WI38 (cell line): Measurements from ENCODE around the gene OPN5.

ENCODE experiments used
- H3K4me3 ChIP-seq: 2 replicates; pipeline ENCODE4 v1.5.1; 2011; ENCODE audit warnings: low read depth, mild to moderate bottlenecking, control low read depth, low read length
- TF ChIP-seq, protein P1 (sequence below): IDR thresholded peaks from 2 replicates; pipeline ENCODE4 v1.5.1; 2012; ENCODE audit warnings: low read depth, mild to moderate bottlenecking, control low read depth, low read length

Gene OPN5

DNA sequence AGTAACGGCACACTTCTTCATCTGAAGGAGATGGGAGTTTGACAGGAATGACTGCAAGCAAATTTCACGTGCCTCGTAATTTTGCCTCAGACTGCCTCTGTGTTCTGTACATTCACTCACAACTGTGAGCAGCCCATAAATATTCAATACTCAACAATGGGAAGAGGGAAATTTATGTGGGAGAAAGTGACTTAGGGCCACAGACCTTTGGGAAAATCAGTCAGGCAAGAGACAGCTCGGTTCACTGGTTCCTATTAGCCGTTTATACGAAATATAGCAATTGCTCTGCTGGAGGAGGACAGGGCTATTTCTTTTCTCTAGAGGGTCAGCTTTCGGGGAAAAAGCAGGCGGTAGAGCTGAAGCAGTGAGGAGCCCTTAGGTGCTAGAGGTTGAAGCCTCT, 28.0 kb downstream of the OPN5 start:
- no peak overlapping the region for H3K4me3 ChIP-seq
- TF ChIP-seq, protein P1, sequence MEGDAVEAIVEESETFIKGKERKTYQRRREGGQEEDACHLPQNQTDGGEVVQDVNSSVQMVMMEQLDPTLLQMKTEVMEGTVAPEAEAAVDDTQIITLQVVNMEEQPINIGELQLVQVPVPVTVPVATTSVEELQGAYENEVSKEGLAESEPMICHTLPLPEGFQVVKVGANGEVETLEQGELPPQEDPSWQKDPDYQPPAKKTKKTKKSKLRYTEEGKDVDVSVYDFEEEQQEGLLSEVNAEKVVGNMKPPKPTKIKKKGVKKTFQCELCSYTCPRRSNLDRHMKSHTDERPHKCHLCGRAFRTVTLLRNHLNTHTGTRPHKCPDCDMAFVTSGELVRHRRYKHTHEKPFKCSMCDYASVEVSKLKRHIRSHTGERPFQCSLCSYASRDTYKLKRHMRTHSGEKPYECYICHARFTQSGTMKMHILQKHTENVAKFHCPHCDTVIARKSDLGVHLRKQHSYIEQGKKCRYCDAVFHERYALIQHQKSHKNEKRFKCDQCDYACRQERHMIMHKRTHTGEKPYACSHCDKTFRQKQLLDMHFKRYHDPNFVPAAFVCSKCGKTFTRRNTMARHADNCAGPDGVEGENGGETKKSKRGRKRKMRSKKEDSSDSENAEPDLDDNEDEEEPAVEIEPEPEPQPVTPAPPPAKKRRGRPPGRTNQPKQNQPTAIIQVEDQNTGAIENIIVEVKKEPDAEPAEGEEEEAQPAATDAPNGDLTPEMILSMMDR: no peak

GRCh38 chr6:47810885-47811284, 29.1 kb downstream of the OPN5 start:
- TF ChIP-seq, protein P1: no peak
- no peak overlapping the region for H3K4me3 ChIP-seq

DNA sequence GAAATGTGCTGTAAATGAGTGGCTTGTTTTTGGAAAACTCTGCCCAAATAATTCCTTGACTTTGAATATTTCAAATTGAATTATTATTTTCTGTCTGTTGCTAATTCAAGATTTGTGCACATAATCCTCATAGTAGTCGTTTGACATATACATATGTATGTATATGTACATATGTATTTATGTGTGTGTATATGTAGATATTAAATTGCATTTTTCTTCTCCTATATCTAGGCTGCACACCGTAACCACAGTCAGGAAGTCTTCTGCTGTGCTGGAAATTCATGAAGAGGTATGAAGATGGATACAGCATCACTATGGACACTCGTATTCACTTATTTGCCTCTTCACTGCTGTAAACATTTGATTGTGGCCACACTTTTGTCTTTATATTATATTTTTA, 29.6 kb downstream of the OPN5 start:
- no peak overlapping the region for H3K4me3 ChIP-seq
- TF ChIP-seq, protein P1: no peak

DNA sequence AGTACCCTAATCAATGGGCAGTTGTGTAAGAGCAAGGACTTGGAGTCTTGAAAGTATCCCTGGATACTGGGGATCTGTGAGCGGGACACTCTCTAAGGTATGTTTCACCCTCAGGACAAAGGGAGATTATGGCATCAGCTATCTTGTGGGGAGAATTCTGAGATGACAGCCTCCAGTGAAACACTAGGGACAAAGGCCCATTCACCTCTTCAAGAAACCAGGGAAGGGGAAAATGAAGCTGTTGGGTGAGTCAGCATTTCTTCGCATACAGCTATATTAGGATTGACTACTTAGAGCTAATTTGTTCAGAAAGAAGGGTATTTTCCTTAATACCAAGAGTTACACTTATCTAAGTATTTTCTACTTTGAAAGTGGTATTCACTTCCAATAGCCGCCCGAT, 35.9 kb downstream of the OPN5 start:
- H3K4me3 ChIP-seq: no peak overlapping the region
- TF ChIP-seq, protein P1: no peak

- TF ChIP-seq, protein P1: no peak
- H3K4me3 ChIP-seq: no peak overlapping the region
Observed at GRCh38 chr6:47819461-47819860, 37.6 kb downstream of the OPN5 start.

GRCh38 chr6:47822856-47823554, 41.2 kb downstream of the OPN5 start:
- TF ChIP-seq, protein P1: no peak
- H3K4me3 ChIP-seq: no peak overlapping the region

GRCh38 chr6:47832386-47833100, 50.7 kb downstream of the OPN5 start:
- no peak overlapping the region for H3K4me3 ChIP-seq
- TF ChIP-seq, protein P1: no peak
